Activated CD8-positive, alpha-beta memory T cell treated with anti-CD3 and anti-CD28 coated beads for 4 hours (primary cell): Measurements from ENCODE around the gene BCAT1.

ENCODE experiments used
- DNase-seq, 2 donors: peaks; one replicate each; pipeline ENCODE4 v3.0.0-alpha.2; 2020; ENCODE audit warnings: low read depth in 2 of 2

BCAT1 gene

GRCh38 chr12:24948757-24949722 lies at the start of gene BCAT1:
BCAT1 (minus strand) TSS chr12:24949101; CDS start chr12:24948932, 169 bp downstream.
- peak; percentile 6 to 8 for DNase-seq

GRCh38 chr12:24997970-24998582 lies 49.2 kb upstream of the BCAT1 start:
- no peak for DNase-seq

GRCh38 chr12:24997496-24997895 lies 48.6 kb upstream of the BCAT1 start:
- no peak for DNase-seq

- DNase-seq, result no peak
These were observed 47.9 kb upstream of the BCAT1 start for GRCh38 chr12:24996820-24997219.

- no peak for DNase-seq
These were observed 47.3 kb upstream of the BCAT1 start for GRCh38 chr12:24996102-24996797.

- no peak for DNase-seq
These were observed 44.9 kb upstream of the BCAT1 start for GRCh38 chr12:24993793-24994192.

- DNase-seq, result no peak
These were observed 42.5 kb upstream of the BCAT1 start for GRCh38 chr12:24991209-24992049.

- no peak for DNase-seq
These were observed 40.3 kb upstream of the BCAT1 start for GRCh38 chr12:24989216-24989615.

GRCh38 chr12:24982250-24982649 lies 33.3 kb upstream of the BCAT1 start:
- no peak for DNase-seq

- DNase-seq, result no peak
These were observed 31.3 kb upstream of the BCAT1 start for GRCh38 chr12:24979976-24980730.

- DNase-seq, result no peak
These were observed 30.4 kb upstream of the BCAT1 start for GRCh38 chr12:24979329-24979728.

- DNase-seq, result no peak
These were observed 28.8 kb upstream of the BCAT1 start for GRCh38 chr12:24977711-24978110.

GRCh38 chr12:24977060-24977459 lies 28.2 kb upstream of the BCAT1 start:
- DNase-seq, result no peak

- DNase-seq, result no peak
These were observed 26.5 kb upstream of the BCAT1 start for GRCh38 chr12:24975425-24975824.

GRCh38 chr12:24974216-24974615 lies 25.3 kb upstream of the BCAT1 start:
- DNase-seq, result no peak

GRCh38 chr12:24972078-24972477 lies 23.2 kb upstream of the BCAT1 start:
- DNase-seq, result no peak

GRCh38 chr12:24970177-24970576 lies 21.3 kb upstream of the BCAT1 start:
- DNase-seq, result no peak

GRCh38 chr12:24966951-24967564 lies 18.2 kb upstream of the BCAT1 start:
- no peak for DNase-seq

- DNase-seq, result no peak
These were observed 15.4 kb upstream of the BCAT1 start for GRCh38 chr12:24964342-24964741.

GRCh38 chr12:24960222-24960855 lies 11.4 kb upstream of the BCAT1 start:
- DNase-seq, result no peak
